Trophoblast cell (in vitro differentiated cells and primary cell): ENCODE data around the gene SCD5.

Source experiments
- DNase-seq, 2 donors: peaks; one replicate each; pipeline ENCODE4 v3.0.0-alpha.2; 2016
- H2AFZ ChIP-seq: 2 replicates; pipeline ENCODE4 v1.6.1; 2013; ENCODE audit warnings: low read length, moderate library complexity, mild to moderate bottlenecking; ENCODE audit not compliant: insufficient read depth, poor library complexity
- H2AK5ac ChIP-seq: 2 replicates; pipeline ENCODE4 v1.6.1; 2013; ENCODE audit warnings: mild to moderate bottlenecking, low read length
- H2BK120ac ChIP-seq: 2 replicates; pipeline ENCODE4 v1.6.1; 2013; ENCODE audit warnings: low read length, mild to moderate bottlenecking, moderate library complexity; ENCODE audit not compliant: insufficient read depth, poor library complexity
- H2BK12ac ChIP-seq: 2 replicates; pipeline ENCODE4 v1.6.1; 2013; ENCODE audit warnings: mild to moderate bottlenecking, low read length, moderate library complexity
- H2BK5ac ChIP-seq: 2 replicates; pipeline ENCODE4 v1.6.1; 2013; ENCODE audit warnings: low read length, low read depth, moderate library complexity, mild to moderate bottlenecking; ENCODE audit not compliant: poor library complexity
- H3K14ac ChIP-seq: 2 replicates; pipeline ENCODE4 v1.6.1; 2013; ENCODE audit warnings: mild to moderate bottlenecking, low read length
- H3K18ac ChIP-seq: 2 replicates; pipeline ENCODE4 v1.6.1; 2013; ENCODE audit warnings: mild to moderate bottlenecking, low read length
- H3K23ac ChIP-seq: 2 replicates; pipeline ENCODE4 v1.6.1; 2013; ENCODE audit warnings: low read length
- H3K27ac ChIP-seq: 2 replicates; pipeline ENCODE4 v1.5.1; 2013; ENCODE audit warnings: low read depth, mild to moderate bottlenecking, inconsistent platforms, low read length, moderate library complexity
- H3K27me3 ChIP-seq: 2 replicates; pipeline ENCODE4 v1.6.1; 2013; ENCODE audit warnings: inconsistent platforms, mild to moderate bottlenecking, low read length, moderate library complexity; ENCODE audit not compliant: insufficient read depth
- H3K36me3 ChIP-seq, 2 experiments: 1 replicate in 1 of 2; 2 replicates in 1 of 2; pipeline ENCODE4 v1.6.1; 2013; ENCODE audit warnings: low read length in 2 of 2, mild to moderate bottlenecking in 2 of 2, moderate library complexity in 1 of 2; ENCODE audit not compliant: insufficient read depth in 2 of 2, control insufficient read depth in 1 of 2
- H3K4ac ChIP-seq: 2 replicates; pipeline ENCODE4 v1.6.1; 2013; ENCODE audit warnings: low read depth, mild to moderate bottlenecking, low read length, moderate library complexity
- H3K4me1 ChIP-seq, 2 experiments: 1 replicate in 1 of 2; 2 replicates in 1 of 2; pipeline ENCODE4 v1.6.1; 2013; ENCODE audit warnings: low read length in 2 of 2, mild to moderate bottlenecking in 2 of 2, moderate library complexity in 1 of 2; ENCODE audit not compliant: insufficient read depth in 2 of 2, control insufficient read depth in 1 of 2
- H3K4me2 ChIP-seq: 2 replicates; pipeline ENCODE4 v1.6.1; 2013; ENCODE audit warnings: inconsistent platforms, mild to moderate bottlenecking, low read length, moderate library complexity
- H3K4me3 ChIP-seq: 2 replicates; pipeline ENCODE4 v1.5.1; 2013; ENCODE audit warnings: mild to moderate bottlenecking, low read depth, low read length, inconsistent platforms
- H3K79me1 ChIP-seq: one replicate; pipeline ENCODE4 v1.6.1; 2013; ENCODE audit warnings: low read length
- H3K79me2 ChIP-seq: 2 replicates; pipeline ENCODE4 v1.6.1; 2013; ENCODE audit warnings: low read length, mild to moderate bottlenecking; ENCODE audit not compliant: control insufficient read depth, insufficient read depth, poor library complexity
- H3K9ac ChIP-seq: 2 replicates; pipeline ENCODE4 v1.6.1; 2013; ENCODE audit warnings: mild to moderate bottlenecking, low read length
- H3K9me3 ChIP-seq: 2 replicates; pipeline ENCODE4 v1.6.1; 2013; ENCODE audit warnings: low read depth, mild to moderate bottlenecking, control low read depth, inconsistent platforms, low read length; ENCODE audit not compliant: insufficient read depth
- H4K12ac ChIP-seq: 2 replicates; pipeline ENCODE4 v1.6.1; 2013; ENCODE audit warnings: low read depth, mild to moderate bottlenecking, low read length, moderate library complexity
- H4K8ac ChIP-seq: 2 replicates; pipeline ENCODE4 v1.6.1; 2013; ENCODE audit warnings: low read depth, mild to moderate bottlenecking, low read length, moderate library complexity
- H4K91ac ChIP-seq: one replicate; pipeline ENCODE4 v1.6.1; 2013; ENCODE audit warnings: low read depth, mild to moderate bottlenecking, low read length, moderate library complexity
- WGBS: extraction: QIAGEN DNeasy Blood & Tissue Kit; methylation state at CpG from one replicate; pipeline ENCODE4 v1.1.7; 2013; ENCODE audit warnings: missing lambda C conversion rate; ENCODE audit not compliant: insufficient read length, insufficient coverage; ENCODE audit errors: extremely low coverage; 5-methylcytosine and 5-hydroxymethylcytosine counted together

SCD5 gene

GRCh38 chr4:82715731-82716617 lies 82.6 kb downstream of the SCD5 start:
- Histone ChIP-seq H3K14ac (no peak overlapping the region), H4K12ac (no peak overlapping the region), H2BK12ac (no peak overlapping the region), H3K4ac (no peak overlapping the region), H2AK5ac (no peak overlapping the region), H2BK120ac (no peak overlapping the region), H3K4me1 (no peaks in the 10 kb centered on the region), H4K91ac (no peak overlapping the region), H3K23ac (no peak overlapping the region), H3K36me3 (no peaks in the 10 kb centered on the region), H3K27me3 (no peaks in the 10 kb centered on the region), H2BK5ac (no peak overlapping the region), H4K8ac (no peak overlapping the region), H2AFZ (no peak overlapping the region), H3K4me3 (no peak overlapping the region), H3K27ac (no peak overlapping the region), H3K79me1 (no peaks in the 10 kb centered on the region), H3K18ac (no peak overlapping the region), H3K4me2 (no peak overlapping the region), H3K9ac (no peak overlapping the region), H3K79me2 (no peaks in the 10 kb centered on the region), H3K9me3 (peaks cover 4% of the 10 kb centered on the region)
- DNase-seq = peak; percentile 43 to 86
- no CpG with 5 or more reads among the region's 12 CpGs for WGBS

GRCh38 chr4:82713856-82714255 lies 84.7 kb downstream of the SCD5 start:
- H3K27me3 ChIP-seq = no peaks in the 10 kb centered on the region
- no peak overlapping the region for H4K12ac ChIP-seq
- WGBS = no CpG with 5 or more reads among the region's 3 CpGs

GRCh38 chr4:82712561-82712960 lies 86.0 kb downstream of the SCD5 start:
- H4K12ac ChIP-seq = no peak overlapping the region
- H3K18ac ChIP-seq = no peak overlapping the region
- no peak overlapping the region for H3K4me3 ChIP-seq
- H3K4me2 ChIP-seq = no peak overlapping the region
- H4K91ac ChIP-seq = no peak overlapping the region
- H2BK120ac ChIP-seq = no peak overlapping the region
- peaks cover 4% of the 10 kb centered on the region for H3K9me3 ChIP-seq
- no peaks in the 10 kb centered on the region for H3K27me3 ChIP-seq
- H3K4ac ChIP-seq = no peak overlapping the region
- H3K79me1 ChIP-seq = no peaks in the 10 kb centered on the region
- H3K23ac ChIP-seq = no peak overlapping the region
- no peak overlapping the region for H2BK12ac ChIP-seq
- no peak overlapping the region for H2AK5ac ChIP-seq
- H3K9ac ChIP-seq = no peak overlapping the region
- no peak overlapping the region for H3K27ac ChIP-seq
- no CpG with 5 or more reads among the region's 5 CpGs for whole genome bisulfite sequencing
- H2AFZ ChIP-seq = no peak overlapping the region
- H3K14ac ChIP-seq = no peak overlapping the region
- H3K79me2 ChIP-seq = no peaks in the 10 kb centered on the region
- no peak overlapping the region for H2BK5ac ChIP-seq
- H3K36me3 ChIP-seq = no peaks in the 10 kb centered on the region
- no peak for DNase-seq
- H3K4me1 ChIP-seq = no peaks in the 10 kb centered on the region
- H4K8ac ChIP-seq = no peak overlapping the region

More at GRCh38 chr4:82713856-82714255, 84.7 kb downstream of the SCD5 start:
- no peaks in the 10 kb centered on the region for H3K79me2 ChIP-seq
- no peak overlapping the region for H4K8ac ChIP-seq
- H3K4me2 ChIP-seq = no peak overlapping the region
- no peak overlapping the region for H3K27ac ChIP-seq
- H4K91ac ChIP-seq = no peak overlapping the region
- peaks cover 4% of the 10 kb centered on the region for H3K9me3 ChIP-seq
- H3K9ac ChIP-seq = no peak overlapping the region
- H3K36me3 ChIP-seq = no peaks in the 10 kb centered on the region
- H2BK5ac ChIP-seq = no peak overlapping the region
- H3K4me3 ChIP-seq = no peak overlapping the region
- no peak overlapping the region for H2BK120ac ChIP-seq
- H2AFZ ChIP-seq = no peak overlapping the region
- no peak overlapping the region for H3K4ac ChIP-seq
- no peaks in the 10 kb centered on the region for H3K4me1 ChIP-seq
- no peaks in the 10 kb centered on the region for H3K79me1 ChIP-seq
- H2BK12ac ChIP-seq = no peak overlapping the region
- H3K23ac ChIP-seq = no peak overlapping the region
- H3K14ac ChIP-seq = no peak overlapping the region
- peak; percentile 40 to 59 for DNase-seq
- no peak overlapping the region for H2AK5ac ChIP-seq
- no peak overlapping the region for H3K18ac ChIP-seq

DNA sequence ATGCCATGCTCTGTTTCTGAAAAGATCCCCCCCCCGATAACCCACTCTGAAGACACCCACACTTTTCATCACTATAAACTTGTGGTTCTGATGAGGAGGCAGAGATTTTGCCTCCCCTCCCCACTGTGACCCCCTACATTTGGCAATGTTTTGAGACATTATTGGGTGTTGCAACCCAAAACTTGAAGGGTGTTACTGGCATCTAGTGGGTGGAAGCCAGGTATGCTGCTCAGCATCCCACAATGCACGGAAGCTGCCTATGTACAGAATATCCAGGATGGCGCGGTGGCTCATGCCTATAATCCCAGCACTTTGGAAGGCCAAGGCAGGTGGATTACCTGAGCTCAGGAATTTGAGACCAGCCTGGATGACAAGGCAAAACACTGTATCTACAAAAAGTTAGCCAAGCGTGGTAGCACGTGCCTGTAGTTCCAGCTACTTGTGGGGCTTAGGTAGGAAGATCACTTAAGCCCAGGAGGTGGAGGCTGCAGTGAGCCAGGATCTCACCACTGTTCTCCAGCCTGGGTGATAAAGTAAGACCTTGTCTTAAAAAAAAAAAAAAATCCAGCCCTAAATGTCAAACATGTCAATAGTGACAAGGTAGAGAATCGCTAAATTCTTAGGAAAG lies 87.3 kb downstream of the SCD5 start:
- Histone ChIP-seq H3K79me2 (no peaks in the 10 kb centered on the region), H3K9me3 (peaks cover 4% of the 10 kb centered on the region), H3K36me3 (no peaks in the 10 kb centered on the region), H4K12ac (no peak overlapping the region), H3K9ac (no peak overlapping the region), H3K14ac (no peak overlapping the region), H3K4me3 (no peak overlapping the region), H3K79me1 (no peaks in the 10 kb centered on the region), H3K27me3 (no peaks in the 10 kb centered on the region), H2BK120ac (no peak overlapping the region), H3K4me2 (no peak overlapping the region), H2BK5ac (no peak overlapping the region), H3K27ac (no peak overlapping the region), H3K18ac (no peak overlapping the region), H4K8ac (no peak overlapping the region), H3K4ac (no peak overlapping the region), H2BK12ac (no peak overlapping the region), H4K91ac (no peak overlapping the region), H3K23ac (no peak overlapping the region), H2AK5ac (no peak overlapping the region), H3K4me1 (no peaks in the 10 kb centered on the region), H2AFZ (no peak overlapping the region)
- DNase-seq = no peak
- no CpG with 5 or more reads among the region's 7 CpGs for WGBS
